Neural progenitor cell (in vitro differentiated cells): ENCODE results near the gene NOLC1.

Experiments used
- EZH2 ChIP-seq: fragments of 200-600 bp; sonication (generic); IDR thresholded peaks from 2 replicates; pipeline ENCODE4 v1.6.1; 2017; ENCODE audit warnings: antibody characterized with exemption, mild to moderate bottlenecking, moderate library complexity
- TF ChIP-seq, protein P1 (sequence below): fragments of 200-600 bp; sonication (generic); IDR thresholded peaks from 2 replicates; pipeline ENCODE4 v1.5.1; 2017; ENCODE audit warnings: antibody characterized with exemption, mild to moderate bottlenecking

DNA sequence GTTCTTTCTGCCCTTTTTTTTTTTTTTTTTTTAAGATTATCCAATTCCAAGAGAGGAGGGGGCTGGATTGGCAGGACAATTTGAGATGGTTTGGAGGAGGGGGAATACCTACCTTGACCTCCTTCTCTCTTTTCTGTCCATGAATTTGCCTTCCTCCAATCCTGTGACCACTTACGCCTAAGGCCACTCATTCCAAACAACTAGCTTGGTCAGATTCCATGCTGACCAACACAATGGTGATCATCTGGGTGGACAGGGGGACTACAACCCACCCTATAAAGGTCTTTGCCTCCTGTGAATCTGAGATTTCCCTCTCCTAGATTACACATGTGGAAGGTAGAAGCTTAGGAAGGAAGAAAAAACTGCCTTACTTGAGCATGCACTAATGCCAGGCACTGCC is 29.7 kb upstream of the NOLC1 start:
- TF ChIP-seq, protein P1, sequence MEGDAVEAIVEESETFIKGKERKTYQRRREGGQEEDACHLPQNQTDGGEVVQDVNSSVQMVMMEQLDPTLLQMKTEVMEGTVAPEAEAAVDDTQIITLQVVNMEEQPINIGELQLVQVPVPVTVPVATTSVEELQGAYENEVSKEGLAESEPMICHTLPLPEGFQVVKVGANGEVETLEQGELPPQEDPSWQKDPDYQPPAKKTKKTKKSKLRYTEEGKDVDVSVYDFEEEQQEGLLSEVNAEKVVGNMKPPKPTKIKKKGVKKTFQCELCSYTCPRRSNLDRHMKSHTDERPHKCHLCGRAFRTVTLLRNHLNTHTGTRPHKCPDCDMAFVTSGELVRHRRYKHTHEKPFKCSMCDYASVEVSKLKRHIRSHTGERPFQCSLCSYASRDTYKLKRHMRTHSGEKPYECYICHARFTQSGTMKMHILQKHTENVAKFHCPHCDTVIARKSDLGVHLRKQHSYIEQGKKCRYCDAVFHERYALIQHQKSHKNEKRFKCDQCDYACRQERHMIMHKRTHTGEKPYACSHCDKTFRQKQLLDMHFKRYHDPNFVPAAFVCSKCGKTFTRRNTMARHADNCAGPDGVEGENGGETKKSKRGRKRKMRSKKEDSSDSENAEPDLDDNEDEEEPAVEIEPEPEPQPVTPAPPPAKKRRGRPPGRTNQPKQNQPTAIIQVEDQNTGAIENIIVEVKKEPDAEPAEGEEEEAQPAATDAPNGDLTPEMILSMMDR = no peak
- no peak for TF ChIP-seq EZH2
